Measurements from ENCODE around the gene APOL5. TPM values are rescaled to one million over a fixed set of nuclear protein-coding genes. Genes with fewer than 3 reads are reported as not detected.

APOL5 gene
- polyA plus RNA-seq, 1 of the 3 experiments (the other 2 are of a cell fraction), result not detected

DNA sequence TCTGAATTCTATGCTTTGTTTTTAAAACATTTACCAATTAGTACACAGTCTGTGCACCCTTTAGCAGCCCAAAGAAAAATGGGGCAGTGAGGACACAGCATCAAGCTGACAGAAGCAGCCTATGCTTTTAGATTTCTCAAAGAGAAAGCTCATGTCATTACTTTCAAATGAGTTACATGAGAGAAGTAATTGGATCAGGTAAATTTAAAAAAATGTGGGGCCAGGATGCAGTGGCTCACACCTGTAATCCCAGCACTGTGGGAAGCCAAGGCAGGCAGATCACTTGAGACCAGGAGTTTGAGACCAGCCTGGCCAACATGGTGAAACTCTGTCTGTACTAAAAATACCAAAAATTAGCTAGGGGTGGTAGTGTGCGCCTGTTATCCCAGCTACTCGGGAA lies 57.7 kb downstream of the APOL5 start:
- Histone ChIP-seq H3K27me3 (ENCODE audit: insufficient read depth) (no peaks in the 10 kb centered on the region), H3K36me3 (replicated peaks in 1 of 2; ENCODE audit: control insufficient read depth in 1 of 2, insufficient read depth in 2 of 2, low read length in 1 of 2) (peaks cover 34 to 39% of the 10 kb centered on the region in 2 experiments), H3K9me2 (no peaks in the 10 kb centered on the region), H3K4me2 (no peak overlapping the region), H3K4me1 (ENCODE audit: control insufficient read depth in 1 of 2, insufficient read depth in 2 of 2, low read depth in 1 of 2, low read length in 1 of 2) (peaks cover 5 to 14% of the 10 kb centered on the region in 2 experiments; a peak in 3 of 4 replicates), H3K4me3 (ENCODE audit: low read depth in 2 of 2, low read length in 1 of 2) (no peak overlapping the region), H4K20me1 (ENCODE audit: insufficient read depth) (peaks cover 6% of the 10 kb centered on the region; the same call in 1 of the 2 replicates), H3K9ac (no peak overlapping the region), H3F3A (replicated peaks; ENCODE audit: insufficient read depth) (peaks cover 31% of the 10 kb centered on the region), H3K27ac (ENCODE audit: low read depth in 2 of 2, low read length in 1 of 2) (no peak overlapping the region), H3K9me3 (no peaks in the 10 kb centered on the region), H2AFZ (ENCODE audit: low read depth) (no peak overlapping the region), H3K79me2 (ENCODE audit: insufficient read depth) (peaks cover 62% of the 10 kb centered on the region)
- TF ChIP-seq MEF2A (IDR thresholded peaks at IDR 0.05; ENCODE audit: borderline replicate concordance, low read depth) (no peak), FOXM1 (IDR thresholded peaks at IDR 0.05; ENCODE audit: low read depth) (no peak), USF1 (IDR thresholded peaks at IDR 0.05; ENCODE audit: borderline replicate concordance, low read depth) (no peak), REST (IDR thresholded peaks at IDR 0.05; ENCODE audit: low read depth, low read length) (no peak), CHD2 (IDR thresholded peaks at IDR 0.05; ENCODE audit: low read length, partially characterized antibody) (no peak), TCF12 (IDR thresholded peaks at IDR 0.05) (no peak), RXRA (IDR thresholded peaks at IDR 0.05; ENCODE audit: borderline replicate concordance, low read depth) (no peak), SMC3 (IDR thresholded peaks at IDR 0.05; ENCODE audit: low read depth, low read length) (no peak), GABPA (IDR thresholded peaks at IDR 0.05; ENCODE audit: low read depth) (no peak), RAD21 (IDR thresholded peaks at IDR 0.05; ENCODE audit: low read length) (no peak), TAF1 (IDR thresholded peaks at IDR 0.05; ENCODE audit: borderline replicate concordance, low read depth, low read length) (no peak), SIN3A (IDR thresholded peaks at IDR 0.05; ENCODE audit: borderline replicate concordance, low read depth, low read length) (no peak)
- 85% methylated on average over 2 of the region's 2 CpGs for WGBS (ENCODE audit: low lambda C conversion rate)
- CTCF ChIA-PET, result interaction anchor here (1.0 kb wide), 1 partner anchor 46 kb away, joined by 3 read pairs; no protein-coding TSS in a partner anchor
- POLR2A ChIA-PET, result no interaction called here
- no peak for DNase-seq

DNA sequence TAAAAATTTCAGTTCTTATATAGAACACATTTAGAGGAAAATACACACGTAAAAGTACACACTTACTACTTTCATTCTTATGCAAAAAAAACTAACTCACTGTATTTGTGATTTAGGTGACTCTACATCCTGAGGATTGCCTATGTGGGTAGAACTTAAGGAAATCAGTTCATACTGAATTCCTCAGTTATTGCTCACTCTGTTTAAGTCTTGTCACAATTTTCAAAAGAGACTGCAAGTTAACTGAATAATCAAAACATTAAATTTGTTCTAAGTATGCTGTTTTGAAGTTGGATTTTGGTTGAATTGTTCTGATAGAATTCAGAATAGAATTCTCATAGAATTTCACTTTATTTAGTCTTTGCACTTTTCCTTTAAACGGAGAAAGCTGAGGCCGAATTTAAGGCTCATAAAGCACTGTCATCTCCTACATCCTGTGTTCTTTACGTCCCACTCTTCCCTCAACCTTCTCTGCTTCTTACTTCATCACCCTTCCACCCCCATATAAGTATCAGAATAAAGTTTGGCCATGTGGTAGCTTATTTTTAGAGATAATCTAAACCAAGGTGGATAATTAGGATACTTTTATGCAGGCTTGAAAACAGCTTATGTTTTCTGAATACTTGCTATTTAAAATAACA lies 59.8 kb downstream of the APOL5 start:
- no peak for DNase-seq
- H3K79me2 ChIP-seq (ENCODE audit: insufficient read depth), result peaks cover 81% of the 10 kb centered on the region
- H3K4me2 ChIP-seq, result peak overlapping the region; percentile 39
- peak overlapping the region; percentile 39 to 73; a peak in 2 of 4 replicates for H3K27ac ChIP-seq (ENCODE audit: low read depth in 2 of 2, low read length in 1 of 2)
- peaks cover 32% of the 10 kb centered on the region for H3F3A ChIP-seq (replicated peaks; ENCODE audit: insufficient read depth)
- TF ChIP-seq, protein P1, sequence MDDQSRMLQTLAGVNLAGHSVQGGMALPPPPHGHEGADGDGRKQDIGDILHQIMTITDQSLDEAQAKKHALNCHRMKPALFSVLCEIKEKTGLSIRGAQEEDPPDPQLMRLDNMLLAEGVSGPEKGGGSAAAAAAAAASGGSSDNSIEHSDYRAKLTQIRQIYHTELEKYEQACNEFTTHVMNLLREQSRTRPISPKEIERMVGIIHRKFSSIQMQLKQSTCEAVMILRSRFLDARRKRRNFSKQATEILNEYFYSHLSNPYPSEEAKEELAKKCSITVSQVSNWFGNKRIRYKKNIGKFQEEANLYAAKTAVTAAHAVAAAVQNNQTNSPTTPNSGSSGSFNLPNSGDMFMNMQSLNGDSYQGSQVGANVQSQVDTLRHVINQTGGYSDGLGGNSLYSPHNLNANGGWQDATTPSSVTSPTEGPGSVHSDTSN (IDR thresholded peaks at IDR 0.05), result 0 out of 2 replicates have a peak, but pooled peaks have one; percentile 17
- TF ChIP-seq RFX5 (IDR thresholded peaks at IDR 0.05; ENCODE audit: low read length), result no peak
- TF ChIP-seq JUND (IDR thresholded peaks at IDR 0.05), result peak; percentile 33; the same call in 1 of the 2 replicates
- TF ChIP-seq GABPA (IDR thresholded peaks at IDR 0.05; ENCODE audit: low read depth), result no peak
- peak; percentile 47; the same call in 1 of the 2 replicates for TF ChIP-seq FOSL2 (IDR thresholded peaks at IDR 0.05; ENCODE audit: borderline replicate concordance, low read depth)
- peak; percentile 21; the same call in 1 of the 2 replicates for TF ChIP-seq TCF12 (IDR thresholded peaks at IDR 0.05)
- ChIA-PET POLR2A (no interaction called here), CTCF (interaction anchor here (1.2 kb wide), 1 partner anchor 8 kb away, joined by 3 read pairs; no protein-coding TSS in a partner anchor)
- no peak overlapping the region for H2AFZ ChIP-seq (ENCODE audit: low read depth)
- H4K20me1 ChIP-seq (ENCODE audit: insufficient read depth), result peaks cover 24% of the 10 kb centered on the region; the same call in 1 of the 2 replicates
- peaks cover 5 to 21% of the 10 kb centered on the region in 2 experiments; a peak in 3 of 4 replicates for H3K4me1 ChIP-seq (ENCODE audit: control insufficient read depth in 1 of 2, insufficient read depth in 2 of 2, low read depth in 1 of 2, low read length in 1 of 2)
- H3K9me3 ChIP-seq, result no peaks in the 10 kb centered on the region
- H3K9me2 ChIP-seq, result no peaks in the 10 kb centered on the region
- WGBS (ENCODE audit: low lambda C conversion rate), result 34% methylated on average over 4 of the region's 4 CpGs
- peaks cover 35 to 50% of the 10 kb centered on the region in 2 experiments for H3K36me3 ChIP-seq (replicated peaks in 1 of 2; ENCODE audit: control insufficient read depth in 1 of 2, insufficient read depth in 2 of 2, low read length in 1 of 2)
- H3K4me3 ChIP-seq (ENCODE audit: low read depth in 2 of 2, low read length in 1 of 2), result peak overlapping the region in 1 of 2 experiments; percentile 2; a peak in 1 of 4 replicates
- H3K9ac ChIP-seq, result peak overlapping the region; percentile 3; the same call in 1 of the 2 replicates
- H3K27me3 ChIP-seq (ENCODE audit: insufficient read depth), result no peaks in the 10 kb centered on the region
